ENCODE data around the gene ATP1A1. TPM values are rescaled to one million over a fixed set of nuclear protein-coding genes. Genes with fewer than 3 reads are reported as not detected.

Gene ATP1A1
- total RNA-seq, 4 donors from 2014 or later, result 324 to 3,097 (median 1,990) TPM

GRCh38 chr1:116435806-116436610, 63.0 kb downstream of the ATP1A1 start:
- intact Hi-C loops (cut with DNase I; ENCODE audit: low total_unique reads), result no loop called here
- no peak overlapping the region for H3K27ac ChIP-seq
- TF ChIP-seq EP300 (IDR thresholded peaks at IDR 0.05; ENCODE audit: low read depth) (no peak), POLR2A (IDR thresholded peaks at IDR 0.05) (no peak), POLR2AphosphoS5 (IDR thresholded peaks at IDR 0.05) (no peak), CTCF (IDR thresholded peaks at IDR 0.05) (no peak)
- H3K36me3 ChIP-seq, result no peaks in the 10 kb centered on the region
- 91 to 92% methylated on average over 2 of the region's 2 CpGs for WGBS, 2 donors (ENCODE audit: low coverage in 1 of 2)
- H3K4me3 ChIP-seq, result no peak overlapping the region
- no peaks in the 10 kb centered on the region for H3K9me3 ChIP-seq
- no peaks in the 10 kb centered on the region for H3K27me3 ChIP-seq
- in situ Hi-C loops (cut with MboI; ENCODE audit: low pct_ligation_motif_present in 1 of 4, low pct_unique_long_range_greater_than_20kb in 1 of 4, low sequenced_read_pairs in 3 of 4), result no loop called here
- H3K4me1 ChIP-seq, result peaks cover 0 to 11% (median 5%) of the 10 kb centered on the region in 4 donors
- no peak for DNase-seq

DNA sequence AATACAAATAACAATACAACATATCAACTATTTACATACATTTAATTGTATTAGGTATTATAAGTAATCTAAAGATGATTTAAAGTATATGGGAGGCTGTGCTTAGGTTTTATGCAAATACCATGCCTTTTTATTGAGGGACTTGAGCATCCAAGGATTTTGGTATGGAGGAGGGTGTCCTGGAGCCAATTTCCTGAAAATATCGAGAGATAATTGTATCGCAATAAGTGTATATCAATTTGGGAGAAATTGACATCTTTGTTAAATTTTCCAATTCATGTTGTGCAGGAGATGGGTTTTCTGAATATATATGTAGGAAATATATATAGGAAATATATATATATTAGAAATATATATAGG, 63.5 kb downstream of the ATP1A1 start:
- 91 to 96% methylated on average over 2 of the region's 2 CpGs for WGBS, 2 donors (ENCODE audit: low coverage in 1 of 2)
- no peak for DNase-seq
- intact Hi-C loops (cut with DNase I; ENCODE audit: low total_unique reads), result no loop called here

DNA sequence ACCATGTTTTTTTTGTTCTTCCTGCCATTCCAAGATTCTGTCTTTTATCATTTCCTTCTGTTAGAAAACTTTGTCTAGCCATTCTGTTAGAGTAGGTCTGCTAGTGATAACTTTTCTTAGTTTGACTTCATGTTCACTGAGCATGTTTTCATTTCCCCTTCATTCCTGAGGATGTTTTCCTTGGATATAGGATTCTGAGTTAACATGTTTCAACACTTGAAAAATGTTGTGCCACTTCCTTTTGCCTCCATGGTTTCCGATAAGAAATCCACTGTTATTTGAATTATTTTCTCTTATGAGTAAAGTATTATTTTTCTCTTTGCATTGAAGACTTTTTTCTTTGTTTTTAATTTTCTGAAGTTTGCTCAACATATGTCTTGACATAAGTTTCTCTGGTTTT, 66.7 kb downstream of the ATP1A1 start:
- WGBS, 2 donors (ENCODE audit: low coverage in 1 of 2), result 86 to 100% methylated on average over 1 of the region's 1 CpG
- intact Hi-C loops (cut with DNase I; ENCODE audit: low total_unique reads), result no loop called here
- no peak for TF ChIP-seq POLR2AphosphoS5 (IDR thresholded peaks at IDR 0.05)
- no peak for TF ChIP-seq POLR2A (IDR thresholded peaks at IDR 0.05)
- no peak for TF ChIP-seq CTCF (IDR thresholded peaks at IDR 0.05)
- TF ChIP-seq EP300 (IDR thresholded peaks at IDR 0.05; ENCODE audit: low read depth), result no peak

More for the DNA sequence above, 63.5 kb downstream of the ATP1A1 start:
- in situ Hi-C loops (cut with MboI; ENCODE audit: low pct_ligation_motif_present in 1 of 4, low pct_unique_long_range_greater_than_20kb in 1 of 4, low sequenced_read_pairs in 3 of 4), result no loop called here
- no peak overlapping the region for H3K27ac ChIP-seq
- H3K4me1 ChIP-seq, result peaks cover 0 to 11% (median 5%) of the 10 kb centered on the region in 4 donors
- no peaks in the 10 kb centered on the region for H3K36me3 ChIP-seq
- TF ChIP-seq POLR2AphosphoS5 (IDR thresholded peaks at IDR 0.05) (no peak), POLR2A (IDR thresholded peaks at IDR 0.05) (no peak), EP300 (IDR thresholded peaks at IDR 0.05; ENCODE audit: low read depth) (no peak), CTCF (IDR thresholded peaks at IDR 0.05) (no peak)
- H3K27me3 ChIP-seq, result no peaks in the 10 kb centered on the region
- no peaks in the 10 kb centered on the region for H3K9me3 ChIP-seq
- H3K4me3 ChIP-seq, result no peak overlapping the region

GRCh38 chr1:116440731-116441130, 67.7 kb downstream of the ATP1A1 start:
- WGBS, 2 donors (ENCODE audit: low coverage in 1 of 2), result 85 to 100% methylated on average over 1 to 4 of the region's 4 CpGs
- in situ Hi-C loops (cut with MboI; ENCODE audit: low pct_ligation_motif_present in 1 of 4, low pct_unique_long_range_greater_than_20kb in 1 of 4, low sequenced_read_pairs in 3 of 4), result no loop called here
- no peak for DNase-seq
- Histone ChIP-seq H3K27ac (no peak overlapping the region), H3K4me1 (no peaks in the 10 kb centered on the region), H3K27me3 (no peaks in the 10 kb centered on the region), H3K4me3 (no peak overlapping the region), H3K9me3 (no peaks in the 10 kb centered on the region), H3K36me3 (no peaks in the 10 kb centered on the region)
- intact Hi-C loops (cut with DNase I; ENCODE audit: low total_unique reads), result no loop called here
- TF ChIP-seq POLR2AphosphoS5 (IDR thresholded peaks at IDR 0.05) (no peak), CTCF (IDR thresholded peaks at IDR 0.05) (no peak), POLR2A (IDR thresholded peaks at IDR 0.05) (no peak), EP300 (IDR thresholded peaks at IDR 0.05; ENCODE audit: low read depth) (no peak)

More for the DNA sequence above, 66.7 kb downstream of the ATP1A1 start:
- Histone ChIP-seq H3K4me3 (no peak overlapping the region), H3K27me3 (no peaks in the 10 kb centered on the region), H3K9me3 (no peaks in the 10 kb centered on the region), H3K27ac (no peak overlapping the region), H3K36me3 (no peaks in the 10 kb centered on the region), H3K4me1 (no peaks in the 10 kb centered on the region)
- in situ Hi-C loops (cut with MboI; ENCODE audit: low pct_ligation_motif_present in 1 of 4, low pct_unique_long_range_greater_than_20kb in 1 of 4, low sequenced_read_pairs in 3 of 4), result no loop called here
- no peak for DNase-seq
